B cell (primary cell): ENCODE measurements around the gene SYNE1. TPM values are rescaled to one million over a fixed set of nuclear protein-coding genes. Genes with fewer than 3 reads are reported as not detected.

Experiments used
- ATAC-seq: fragments of 200-7000 bp; cut with Tn5 transposase; one replicate; pipeline ENCODE4 v1.10.0; 2021; ENCODE audit warnings: low read depth, mild to moderate bottlenecking, moderate number of reproducible peaks, moderate library complexity
- CTCF ChIA-PET: fragments of 350-600 bp; sonication (Branson Sonifier 250); formaldehyde crosslinking; loops from one replicate; lab custom pipeline; 2021; ENCODE audit warnings: antibody characterized with exemption, inconsistent platforms; lab: Charles Lee
- POLR2A ChIA-PET: fragments of 350-600 bp; sonication (Branson Sonifier 250); formaldehyde crosslinking; loops from one replicate; lab custom pipeline; 2021; ENCODE audit warnings: antibody characterized with exemption; lab: Charles Lee
- DNase-seq: peaks from one replicate; pipeline ENCODE4 v3.0.0; 2013
- H2AFZ ChIP-seq: 2 replicates; pipeline ENCODE4 v1.6.1; 2012; ENCODE audit warnings: mild to moderate bottlenecking, low read depth, low read length; ENCODE audit not compliant: insufficient read depth, poor library complexity, severe bottlenecking
- H3K27ac ChIP-seq, 2 donors: 1 replicate in 1 of 2; 2 replicates in 1 of 2; pipeline ENCODE4 v1.5.1; 2012 to 2013; ENCODE audit warnings: low read length in 2 of 2, mild to moderate bottlenecking in 2 of 2, moderate library complexity in 1 of 2
- H3K27me3 ChIP-seq, 4 experiments: fragments of 200-600 bp in 1 of 4; sonication (generic) in 1 of 4; replicated peaks in 1 of 4; 1 replicate in 2 of 4; 2 replicates in 2 of 4; pipeline versions ENCODE4 v1.6.1 to v1.7.0; 2013 to 2016; ENCODE audit warnings: low read length in 3 of 4, mild to moderate bottlenecking in 2 of 4, mixed read lengths in 1 of 4, moderate library complexity in 1 of 4; ENCODE audit not compliant: insufficient read depth in 4 of 4, control insufficient read depth in 3 of 4; ENCODE audit errors: control extremely low read depth in 1 of 4
- H3K36me3 ChIP-seq, 2 experiments: replicated peaks in 1 of 2; 1 replicate in 1 of 2; 2 replicates in 1 of 2; pipeline versions ENCODE4 v1.6.1 to v1.7.1; 2013; ENCODE audit warnings: low read length in 1 of 2; ENCODE audit not compliant: insufficient read depth in 2 of 2, control insufficient read depth in 1 of 2; ENCODE audit errors: control extremely low read depth in 1 of 2, extremely low read depth in 1 of 2
- H3K4me1 ChIP-seq, 2 donors: fragments of 200-600 bp in 1 of 2; sonication (generic) in 1 of 2; 1 replicate in 1 of 2; 2 replicates in 1 of 2; pipeline versions ENCODE4 v1.5.1 to v1.6.1; 2013 to 2017; ENCODE audit warnings: low read length in 2 of 2; ENCODE audit not compliant: control insufficient read depth in 2 of 2, insufficient read depth in 2 of 2
- H3K4me2 ChIP-seq: replicated peaks from 2 replicates; pipeline ENCODE3; 2012; ENCODE audit warnings: mild to moderate bottlenecking, low read depth, low read length; ENCODE audit not compliant: poor library complexity, severe bottlenecking
- H3K4me3 ChIP-seq, 5 experiments: fragments of 200-600 bp in 1 of 5; sonication (generic) in 1 of 5; 1 replicate in 3 of 5; 2 replicates in 2 of 5; pipeline versions ENCODE4 v1.5.1 to v1.7.0; 2011 to 2016; ENCODE audit warnings: low read length in 4 of 5, mild to moderate bottlenecking in 4 of 5, low read depth in 2 of 5, control low read depth in 1 of 5, moderate library complexity in 1 of 5; ENCODE audit not compliant: insufficient read depth in 1 of 5; ENCODE audit errors: control extremely low read depth in 1 of 5, extremely low read depth in 1 of 5
- H3K79me2 ChIP-seq: fragments of 200-600 bp; sonication (generic); one replicate; pipeline ENCODE4 v1.6.0; 2016; ENCODE audit warnings: low read length; ENCODE audit not compliant: control insufficient read depth, insufficient read depth
- H3K9ac ChIP-seq: fragments of 200-600 bp; sonication (generic); 2 replicates; pipeline ENCODE4 v1.6.1; 2017; ENCODE audit warnings: mild to moderate bottlenecking, low read length, moderate library complexity
- H3K9me3 ChIP-seq, 3 donors: one replicate each; pipeline versions ENCODE4 v1.6.1 to v1.7.1; 2013; ENCODE audit warnings: low read length in 2 of 3; ENCODE audit not compliant: control insufficient read depth in 2 of 3, insufficient read depth in 1 of 3; ENCODE audit errors: control extremely low read depth in 1 of 3
- H4K20me1 ChIP-seq: 2 replicates; pipeline ENCODE4 v1.6.0; 2012; ENCODE audit warnings: mild to moderate bottlenecking, low read length; ENCODE audit not compliant: insufficient read depth, control insufficient read depth, poor library complexity, severe bottlenecking
- H3K27ac Mint-ChIP-seq: one replicate; pipeline ENCODE4 v1.8.0; 2021; ENCODE audit warnings: mixed read lengths
- H3K27me3 Mint-ChIP-seq: one replicate; pipeline ENCODE4 v1.8.0; 2021; ENCODE audit warnings: mixed read lengths
- H3K4me1 Mint-ChIP-seq: one replicate; pipeline ENCODE4 v1.8.0; 2021; ENCODE audit warnings: mixed read lengths
- H3K4me3 Mint-ChIP-seq: one replicate; pipeline ENCODE4 v1.8.0; 2021; ENCODE audit warnings: mixed read lengths
- H3K9me3 Mint-ChIP-seq: one replicate; pipeline ENCODE4 v1.8.0; 2022; ENCODE audit warnings: mixed read lengths; ENCODE audit not compliant: insufficient read depth
- EZH2 ChIP-seq: IDR thresholded peaks from 2 replicates; pipeline ENCODE4 v1.6.1; 2012; ENCODE audit warnings: borderline replicate concordance, low read depth, mild to moderate bottlenecking, moderate library complexity, low read length; ENCODE audit not compliant: insufficient read depth, poor library complexity, severe bottlenecking
- WGBS: methylation state at CpG from one replicate; pipeline ENCODE4 v1.1.5; 2013; ENCODE audit warnings: missing lambda C conversion rate; ENCODE audit not compliant: insufficient coverage; 5-methylcytosine and 5-hydroxymethylcytosine counted together
- intact Hi-C: fragments of 100-400 bp; cut with micrococcal nuclease; formaldehyde crosslinking; loops from one replicate; pipeline ENCODE4 v1.10.0; 2022
- polyA minus RNA-seq: library from RNA; depleted of rRNA, polyadenylated mRNA; stranded (reverse); fragments of >200 nt; gene quantifications from 2 replicates; pipeline ENCODE4 v1.2.3, GENCODE V29; 2012
- polyA plus RNA-seq: library from polyadenylated mRNA; depleted of rRNA; stranded (reverse); fragments of >200 nt; gene quantifications from 2 replicates; pipeline ENCODE4 v1.2.3, GENCODE V29; 2012
- total RNA-seq, 2 donors: library from RNA; stranded (reverse); fragments of 120-200 nt in 1 of 2; gene quantifications; 1 replicate in 1 of 2; 2 replicates in 1 of 2; pipeline versions ENCODE4 v1.2.3 to v1.2.4, GENCODE V29; 2013 to 2022
- TF ChIP-seq, protein P1 (sequence below): fragments of 200-600 bp; IDR thresholded peaks from one replicate; pipeline ENCODE4 v1.8.0; 2022; ENCODE audit warnings: antibody characterized with exemption, mild to moderate bottlenecking

The SYNE1 gene, protein sequence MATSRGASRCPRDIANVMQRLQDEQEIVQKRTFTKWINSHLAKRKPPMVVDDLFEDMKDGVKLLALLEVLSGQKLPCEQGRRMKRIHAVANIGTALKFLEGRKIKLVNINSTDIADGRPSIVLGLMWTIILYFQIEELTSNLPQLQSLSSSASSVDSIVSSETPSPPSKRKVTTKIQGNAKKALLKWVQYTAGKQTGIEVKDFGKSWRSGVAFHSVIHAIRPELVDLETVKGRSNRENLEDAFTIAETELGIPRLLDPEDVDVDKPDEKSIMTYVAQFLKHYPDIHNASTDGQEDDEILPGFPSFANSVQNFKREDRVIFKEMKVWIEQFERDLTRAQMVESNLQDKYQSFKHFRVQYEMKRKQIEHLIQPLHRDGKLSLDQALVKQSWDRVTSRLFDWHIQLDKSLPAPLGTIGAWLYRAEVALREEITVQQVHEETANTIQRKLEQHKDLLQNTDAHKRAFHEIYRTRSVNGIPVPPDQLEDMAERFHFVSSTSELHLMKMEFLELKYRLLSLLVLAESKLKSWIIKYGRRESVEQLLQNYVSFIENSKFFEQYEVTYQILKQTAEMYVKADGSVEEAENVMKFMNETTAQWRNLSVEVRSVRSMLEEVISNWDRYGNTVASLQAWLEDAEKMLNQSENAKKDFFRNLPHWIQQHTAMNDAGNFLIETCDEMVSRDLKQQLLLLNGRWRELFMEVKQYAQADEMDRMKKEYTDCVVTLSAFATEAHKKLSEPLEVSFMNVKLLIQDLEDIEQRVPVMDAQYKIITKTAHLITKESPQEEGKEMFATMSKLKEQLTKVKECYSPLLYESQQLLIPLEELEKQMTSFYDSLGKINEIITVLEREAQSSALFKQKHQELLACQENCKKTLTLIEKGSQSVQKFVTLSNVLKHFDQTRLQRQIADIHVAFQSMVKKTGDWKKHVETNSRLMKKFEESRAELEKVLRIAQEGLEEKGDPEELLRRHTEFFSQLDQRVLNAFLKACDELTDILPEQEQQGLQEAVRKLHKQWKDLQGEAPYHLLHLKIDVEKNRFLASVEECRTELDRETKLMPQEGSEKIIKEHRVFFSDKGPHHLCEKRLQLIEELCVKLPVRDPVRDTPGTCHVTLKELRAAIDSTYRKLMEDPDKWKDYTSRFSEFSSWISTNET (N-terminal part only)
- total RNA-seq (108 and 125 TPM in 2 replicates), polyA plus RNA-seq (48.8 and 49.2 TPM in 2 replicates), polyA minus RNA-seq (102 and 103 TPM in 2 replicates)
- 98.9 TPM for total RNA-seq (2013)

DNA sequence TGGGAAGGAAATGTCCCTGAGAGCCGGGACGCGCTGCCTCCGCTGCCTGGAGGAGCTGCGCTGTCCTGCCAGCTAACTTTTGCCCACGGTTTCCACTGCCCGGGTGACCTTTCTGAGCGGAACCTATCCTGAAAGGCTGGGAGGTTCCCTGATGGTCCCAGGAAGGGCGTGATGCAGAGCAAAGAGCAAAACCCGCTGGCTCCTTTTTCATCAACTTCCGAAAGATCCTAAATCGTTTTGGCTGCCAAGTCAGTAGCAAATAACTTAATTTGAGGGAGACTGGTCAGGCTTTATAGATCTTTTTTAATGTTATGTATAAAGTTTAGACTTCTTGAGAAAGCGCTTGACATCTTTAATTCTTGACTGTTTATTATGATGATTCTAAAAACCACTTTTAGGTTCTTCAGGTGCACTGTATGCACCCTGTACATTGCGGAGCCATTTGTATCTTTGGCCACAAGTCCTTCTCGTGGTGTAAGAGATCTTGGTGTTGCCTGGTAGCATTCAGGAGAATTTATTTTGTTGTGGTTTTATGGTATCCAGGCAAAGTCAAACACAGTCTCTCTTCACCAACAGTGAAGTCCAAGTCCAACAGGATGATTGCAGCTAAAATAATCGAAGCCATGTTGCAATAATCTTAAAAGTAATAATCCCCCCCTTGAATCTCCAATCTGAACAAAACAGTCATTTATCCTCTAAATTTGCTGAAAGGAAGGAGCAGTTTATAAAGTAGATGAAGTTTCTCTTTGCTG, at the start of gene SYNE1:
SYNE1 (minus strand) TSS at position 67 of the 752 bp plus-strand sequence. CDS start 9,031 bp downstream, outside the sequence.
- H3K4me1 Mint-ChIP-seq: peaks cover 11% of the 10 kb centered on the region
- H3K4me2 ChIP-seq: peak within 1 kb of the TSS; percentile 44
- H3K27me3 ChIP-seq: peaks cover 0 to 19% (median 6%) of the 10 kb centered on the region in 4 experiments
- H3K27ac ChIP-seq: no peak within 1 kb of the TSS
- ChIA-PET CTCF (no interaction called here), POLR2A (no interaction called here)
- TF ChIP-seq, protein P1, sequence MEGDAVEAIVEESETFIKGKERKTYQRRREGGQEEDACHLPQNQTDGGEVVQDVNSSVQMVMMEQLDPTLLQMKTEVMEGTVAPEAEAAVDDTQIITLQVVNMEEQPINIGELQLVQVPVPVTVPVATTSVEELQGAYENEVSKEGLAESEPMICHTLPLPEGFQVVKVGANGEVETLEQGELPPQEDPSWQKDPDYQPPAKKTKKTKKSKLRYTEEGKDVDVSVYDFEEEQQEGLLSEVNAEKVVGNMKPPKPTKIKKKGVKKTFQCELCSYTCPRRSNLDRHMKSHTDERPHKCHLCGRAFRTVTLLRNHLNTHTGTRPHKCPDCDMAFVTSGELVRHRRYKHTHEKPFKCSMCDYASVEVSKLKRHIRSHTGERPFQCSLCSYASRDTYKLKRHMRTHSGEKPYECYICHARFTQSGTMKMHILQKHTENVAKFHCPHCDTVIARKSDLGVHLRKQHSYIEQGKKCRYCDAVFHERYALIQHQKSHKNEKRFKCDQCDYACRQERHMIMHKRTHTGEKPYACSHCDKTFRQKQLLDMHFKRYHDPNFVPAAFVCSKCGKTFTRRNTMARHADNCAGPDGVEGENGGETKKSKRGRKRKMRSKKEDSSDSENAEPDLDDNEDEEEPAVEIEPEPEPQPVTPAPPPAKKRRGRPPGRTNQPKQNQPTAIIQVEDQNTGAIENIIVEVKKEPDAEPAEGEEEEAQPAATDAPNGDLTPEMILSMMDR: no peak
- TF ChIP-seq EZH2: no peak
- peak within 1 kb of the TSS in 1 of 5 experiments; percentile 24 for H3K4me3 ChIP-seq
- H3K27ac Mint-ChIP-seq: no peak within 1 kb of the TSS
- DNase-seq (no peak), ATAC-seq (no peak)
- H3K36me3 ChIP-seq: no peaks in the 10 kb centered on the region
- peaks cover 9% of the 10 kb centered on the region in 2 donors for H3K4me1 ChIP-seq
- H3K9ac ChIP-seq: no peak within 1 kb of the TSS
- no peaks in the 10 kb centered on the region for H3K9me3 Mint-ChIP-seq
- H4K20me1 ChIP-seq: no peaks in the 10 kb centered on the region
- peaks cover 40% of the 10 kb centered on the region for H3K27me3 Mint-ChIP-seq
- intact Hi-C loops: no loop called here
- 16% methylated on average over 11 of the region's 16 CpGs for WGBS
- peak within 1 kb of the TSS; percentile 74 for H3K4me3 Mint-ChIP-seq
- no peaks in the 10 kb centered on the region for H3K79me2 ChIP-seq
- H3K9me3 ChIP-seq: no peaks in the 10 kb centered on the region
- H2AFZ ChIP-seq: peak within 1 kb of the TSS; percentile 33
